HG03457 (cell line): ENCODE data around the gene USP1.

Source experiments
- ATAC-seq: cut with Tn5 transposase; IDR thresholded peaks from one replicate; pipeline ENCODE4 v1.9.1; 2021; ENCODE audit warnings: moderate number of reproducible peaks; ENCODE audit not compliant: unreplicated experiment

Gene USP1

DNA sequence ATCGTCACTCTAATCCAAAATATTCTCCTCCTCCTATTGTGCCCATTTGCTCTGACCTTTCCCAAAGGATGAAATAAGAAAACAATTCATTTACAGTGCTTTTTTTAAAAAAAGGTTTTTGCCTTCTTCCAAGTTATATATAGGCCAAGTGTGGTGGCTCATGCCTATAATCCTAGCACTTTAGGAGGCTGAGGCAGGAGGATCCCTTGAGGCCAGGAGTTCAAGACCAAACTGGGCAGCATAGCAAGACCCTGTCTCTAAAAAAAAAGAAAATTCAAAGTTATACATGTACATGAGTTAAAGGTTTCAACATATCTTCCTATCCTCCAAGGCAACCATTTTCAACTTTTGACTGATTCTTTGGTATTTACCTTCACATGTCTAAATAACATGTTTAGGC lies 10.1 kb upstream of the USP1 start:
- ATAC-seq = no peak

DNA sequence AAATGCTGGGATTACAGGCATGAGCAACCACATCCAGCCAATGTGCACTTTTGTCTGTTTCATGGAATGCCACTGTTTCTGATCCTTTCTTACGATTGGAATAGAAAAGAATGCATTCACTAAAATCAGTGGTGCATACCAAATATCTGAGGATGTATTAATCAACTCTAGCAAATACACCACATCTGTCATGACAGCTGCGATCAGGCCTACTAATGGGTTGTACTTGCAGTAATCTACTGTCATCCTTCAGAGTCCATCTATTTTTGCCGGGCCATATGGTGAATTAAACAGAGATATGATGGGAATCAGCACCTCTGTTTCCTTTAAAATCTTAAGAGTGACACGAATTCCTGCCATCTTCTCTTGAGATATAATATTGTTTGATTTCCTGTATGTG lies 8.5 kb upstream of the USP1 start:
- ATAC-seq = no peak

- ATAC-seq = no peak
Measured at GRCh38 chr1:62429581-62429980, 7.3 kb upstream of the USP1 start.

GRCh38 chr1:62433861-62434617 lies 2.8 kb upstream of the USP1 start:
- no peak for ATAC-seq

DNA sequence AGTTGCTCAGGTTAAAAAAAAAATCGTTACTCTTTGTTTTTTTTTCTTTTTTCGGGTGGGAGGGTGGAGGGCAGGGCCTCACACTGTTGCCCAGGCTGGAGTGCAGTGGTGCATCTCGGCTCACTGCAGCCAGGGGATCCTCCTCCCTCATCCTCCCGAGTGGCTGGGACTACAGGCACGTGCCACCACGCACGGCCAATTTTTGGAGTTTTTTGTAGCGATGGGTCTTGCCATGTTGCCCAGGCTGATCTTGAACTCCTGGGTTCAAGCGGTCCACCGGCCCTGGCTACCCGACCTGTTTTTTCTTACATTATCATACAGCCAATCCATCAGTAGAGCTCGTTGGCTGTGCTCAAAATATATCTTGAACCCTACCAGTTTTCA lies 2.2 kb upstream of the USP1 start:
- no peak for ATAC-seq

GRCh38 chr1:62435231-62436038 lies 1.4 kb upstream of the USP1 start:
- ATAC-seq = no peak

- peak; percentile 60 for ATAC-seq
Measured at GRCh38 chr1:62436039-62436465, 797 bp upstream of the USP1 start.

DNA sequence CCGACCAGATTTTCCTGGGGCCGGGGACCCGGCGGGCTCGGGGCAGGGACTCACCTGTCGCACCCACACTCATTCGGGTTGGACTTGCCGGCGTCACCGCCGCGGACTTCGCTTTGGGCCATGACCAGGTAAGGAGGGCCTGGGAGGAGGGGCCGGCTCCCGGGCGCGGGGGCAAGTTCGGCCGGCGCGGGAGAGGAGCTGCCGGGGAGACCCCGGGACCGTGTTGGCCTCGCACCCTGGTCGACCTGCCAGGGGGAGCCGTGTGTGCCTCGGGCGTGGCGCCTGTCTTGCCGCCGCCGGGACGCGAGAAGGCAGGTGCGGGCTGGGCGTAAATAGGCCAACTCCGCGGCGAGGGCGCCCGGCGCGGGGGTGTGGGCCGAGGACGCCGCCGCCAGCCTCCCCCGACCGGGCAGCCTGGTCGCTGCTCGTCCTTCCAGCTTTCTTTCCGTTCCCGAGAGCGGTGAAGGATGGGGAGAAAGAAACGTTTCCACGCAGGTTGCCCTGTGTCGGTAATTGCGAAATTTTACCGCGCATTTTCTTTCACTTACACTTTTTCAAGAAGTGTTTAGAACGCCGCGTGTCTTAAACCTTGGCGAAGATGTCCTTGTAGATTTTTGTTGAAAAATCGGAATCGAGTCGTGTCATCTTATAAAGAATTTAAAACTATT lies 558 bp downstream of the USP1 start:
- peak; percentile 1 for ATAC-seq

GRCh38 chr1:62438163-62438562 lies 1.3 kb downstream of the USP1 start:
- no peak for ATAC-seq

GRCh38 chr1:62439652-62440371 lies 3.0 kb downstream of the USP1 start:
- peak; percentile 28 for ATAC-seq

DNA sequence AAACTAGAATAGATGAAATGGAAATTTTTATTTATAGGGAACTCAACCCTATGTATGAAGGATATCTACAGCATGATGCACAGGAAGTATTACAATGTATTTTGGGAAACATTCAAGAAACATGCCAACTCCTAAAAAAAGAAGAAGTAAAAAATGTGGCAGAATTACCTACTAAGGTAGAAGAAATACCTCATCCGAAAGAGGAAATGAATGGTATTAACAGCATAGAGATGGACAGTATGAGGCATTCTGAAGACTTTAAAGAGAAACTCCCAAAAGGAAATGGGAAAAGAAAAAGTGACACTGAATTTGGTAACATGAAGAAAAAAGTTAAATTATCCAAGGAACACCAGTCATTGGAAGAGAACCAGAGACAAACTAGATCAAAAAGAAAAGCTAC lies 7.9 kb downstream of the USP1 start:
- no peak for ATAC-seq

DNA sequence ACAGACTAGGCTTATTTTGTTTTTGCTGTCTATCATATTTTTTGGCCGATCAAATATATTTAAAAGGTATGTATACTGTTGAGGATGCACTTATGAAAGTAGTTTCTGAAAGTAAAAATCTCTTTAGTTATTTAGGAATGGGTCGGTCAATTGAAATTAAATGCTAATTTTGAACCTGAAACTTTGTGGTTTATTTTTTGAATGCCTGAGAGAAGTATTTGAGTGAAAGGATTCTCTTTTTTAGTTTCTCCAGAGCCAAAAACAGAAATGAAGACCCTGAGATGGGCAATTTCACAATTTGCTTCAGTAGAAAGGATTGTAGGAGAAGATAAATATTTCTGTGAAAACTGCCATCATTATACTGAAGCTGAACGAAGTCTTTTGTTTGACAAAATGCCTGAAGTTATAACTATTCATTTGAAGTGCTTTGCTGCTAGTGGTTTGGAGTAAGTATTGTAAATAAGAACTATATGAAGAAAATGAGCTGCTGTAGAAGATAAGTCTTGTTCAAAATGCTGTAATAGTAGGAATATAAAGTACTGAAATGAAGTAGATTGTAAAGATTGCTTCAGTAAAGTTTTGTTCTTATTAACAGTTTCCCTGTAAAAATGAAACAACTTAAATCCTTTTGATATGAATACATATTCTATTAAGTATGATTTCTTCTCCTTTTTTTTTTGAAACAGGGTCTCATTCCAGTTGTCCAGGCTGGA lies 11.5 kb downstream of the USP1 start:
- no peak for ATAC-seq

DNA sequence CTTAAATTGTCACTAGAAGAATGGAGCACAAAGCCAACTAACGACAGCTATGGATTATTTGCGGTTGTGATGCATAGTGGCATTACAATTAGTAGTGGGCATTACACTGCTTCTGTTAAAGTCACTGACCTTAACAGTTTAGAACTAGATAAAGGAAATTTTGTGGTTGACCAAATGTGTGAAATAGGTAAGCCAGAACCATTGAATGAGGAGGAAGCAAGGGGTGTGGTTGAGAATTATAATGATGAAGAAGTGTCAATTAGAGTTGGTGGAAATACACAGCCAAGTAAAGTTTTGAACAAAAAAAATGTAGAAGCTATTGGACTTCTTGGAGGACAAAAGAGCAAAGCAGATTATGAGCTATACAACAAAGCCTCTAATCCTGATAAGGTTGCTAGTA lies 13.5 kb downstream of the USP1 start:
- ATAC-seq = no peak

GRCh38 chr1:62452951-62453350 lies 16.1 kb downstream of the USP1 start:
- ATAC-seq = no peak

- no peak for ATAC-seq
Measured at GRCh38 chr1:62457955-62458354, 21.1 kb downstream of the USP1 start.

- ATAC-seq = no peak
Measured at GRCh38 chr1:62462370-62462769, 25.5 kb downstream of the USP1 start.

GRCh38 chr1:62467092-62467491 lies 30.2 kb downstream of the USP1 start:
- no peak for ATAC-seq

- no peak for ATAC-seq
Measured at GRCh38 chr1:62476525-62477219, 39.8 kb downstream of the USP1 start.

DNA sequence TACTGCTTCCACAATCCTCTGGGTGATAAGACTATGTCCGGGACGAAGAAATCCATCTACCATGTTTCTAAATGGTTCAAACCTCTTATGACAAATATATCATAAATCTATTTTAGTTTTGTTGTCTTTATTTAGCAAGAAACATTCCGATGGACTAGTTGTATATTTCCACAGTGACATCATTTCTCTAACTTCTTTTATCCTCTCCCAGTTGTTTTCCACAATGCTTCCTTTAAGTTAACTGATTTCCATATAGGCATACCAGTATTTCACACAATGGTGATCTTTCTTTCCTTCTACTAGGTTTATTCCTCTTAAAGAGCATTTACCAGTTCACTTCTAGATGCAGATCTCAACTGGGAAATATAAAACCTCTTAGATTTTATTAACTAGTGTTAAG lies 44.8 kb downstream of the USP1 start:
- no peak for ATAC-seq
